Lower leg skin (tissue), 4 donors: ENCODE results near the gene ZNF317. TPM values are rescaled to one million over a fixed set of nuclear protein-coding genes. Genes with fewer than 3 reads are reported as not detected.

Experiments
- DNase-seq, 2 donors: peaks; one replicate each; pipeline ENCODE4 v3.0.0-alpha.2; 2019; ENCODE audit warnings: low spot score in 2 of 2
- H3K4me3 ChIP-seq: fragments of 200-600 bp; sonication (generic); 2 replicates; pipeline ENCODE4 v1.5.1; 2017; ENCODE audit warnings: mild to moderate bottlenecking, low read depth; ENCODE audit not compliant: poor library complexity, severe bottlenecking
- CTCF ChIP-seq, 3 donors: fragments of 450-650 bp; IDR thresholded peaks; one replicate each; pipeline ENCODE4 v1.5.1; 2016; ENCODE audit warnings: antibody characterized with exemption in 3 of 3, mild to moderate bottlenecking in 3 of 3, moderate library complexity in 2 of 3
- POLR2A ChIP-seq, 2 donors: fragments of 450-650 bp; IDR thresholded peaks; one replicate each; pipeline ENCODE4 v1.6.1; 2016 to 2017; ENCODE audit warnings: antibody characterized with exemption in 2 of 2, mild to moderate bottlenecking in 1 of 2, moderate library complexity in 1 of 2
- WGBS, 2 donors: methylation state at CpG; one replicate each; pipeline ENCODE4 v1.1.5; 2018; 5-methylcytosine and 5-hydroxymethylcytosine counted together
- intact Hi-C: fragments of 100-400 bp; cut with DNase I; formaldehyde crosslinking; loops from one replicate; pipeline ENCODE4 v1.15.0; 2023; ENCODE audit warnings: low total_unique reads
- total RNA-seq, 4 donors: library from RNA; depleted of rRNA; stranded (reverse); fragments of >200 nt; gene quantifications; one replicate each; pipeline ENCODE4 v1.1.0, GENCODE V29; 2016

The ZNF317 gene
- total RNA-seq, 4 donors from 2014 or later, result 19.4 to 32.4 (median 29.3) TPM

GRCh38 chr19:9144920-9145319, 4.7 kb downstream of the ZNF317 start:
- 98 to 99% methylated on average over 5 of the region's 5 CpGs for WGBS, 2 donors
- no peak for DNase-seq
- intact Hi-C loops, result loop anchor here (10.0 kb wide), 1 partner anchor 1530 kb away; no protein-coding TSS in a partner anchor
- H3K4me3 ChIP-seq, result no peak overlapping the region
- TF ChIP-seq CTCF (IDR thresholded peaks at IDR 0.05), result no peak
- TF ChIP-seq POLR2A (IDR thresholded peaks at IDR 0.05), result no peak

GRCh38 chr19:9146882-9147281, 6.7 kb downstream of the ZNF317 start:
- H3K4me3 ChIP-seq, result no peak overlapping the region
- TF ChIP-seq CTCF (IDR thresholded peaks at IDR 0.05) (no peak), POLR2A (IDR thresholded peaks at IDR 0.05) (no peak)
- DNase-seq, result no peak
- WGBS, 2 donors, result 92 to 95% methylated on average over 1 of the region's 1 CpG
- intact Hi-C loops, result loop anchor here (10.0 kb wide), 1 partner anchor 1528 kb away; no protein-coding TSS in a partner anchor

- H3K4me3 ChIP-seq, result no peak overlapping the region
- WGBS, 2 donors, result 96% methylated on average over 3 of the region's 3 CpGs
- intact Hi-C loops, result loop anchor here (10.0 kb wide), 1 partner anchor 1526 kb away; no protein-coding TSS in a partner anchor
- no peak for DNase-seq
- TF ChIP-seq POLR2A (IDR thresholded peaks at IDR 0.05) (no peak), CTCF (IDR thresholded peaks at IDR 0.05) (no peak)
Observed at GRCh38 chr19:9148697-9149096, 8.5 kb downstream of the ZNF317 start.

- intact Hi-C loops, result loop anchor here (10.0 kb wide), 1 partner anchor 1525 kb away; no protein-coding TSS in a partner anchor
- H3K4me3 ChIP-seq, result no peak overlapping the region
- DNase-seq, result peak in 1 of 2 donors; percentile 42
- 90 to 93% methylated on average over 4 of the region's 4 CpGs for WGBS, 2 donors
- TF ChIP-seq CTCF (IDR thresholded peaks at IDR 0.05), result no peak
- no peak for TF ChIP-seq POLR2A (IDR thresholded peaks at IDR 0.05)
Observed at GRCh38 chr19:9149997-9150396, 9.8 kb downstream of the ZNF317 start.

- WGBS, 2 donors, result 88 to 98% methylated on average over 5 of the region's 5 CpGs
- no peak for DNase-seq
- no peak overlapping the region for H3K4me3 ChIP-seq
- intact Hi-C loops, result no loop called here
- no peak for TF ChIP-seq POLR2A (IDR thresholded peaks at IDR 0.05)
Observed at GRCh38 chr19:9150650-9151049, 10.5 kb downstream of the ZNF317 start.

- DNase-seq, result no peak
- TF ChIP-seq CTCF (IDR thresholded peaks at IDR 0.05) (no peak), POLR2A (IDR thresholded peaks at IDR 0.05) (no peak)
- no peak overlapping the region for H3K4me3 ChIP-seq
- WGBS, 2 donors, result 87 to 91% methylated on average over 5 of the region's 5 CpGs
- intact Hi-C loops, result no loop called here
Observed at GRCh38 chr19:9151367-9151766, 11.2 kb downstream of the ZNF317 start.
